ENCODE measurements around the gene NPIPB6.

NPIPB6 gene

DNA sequence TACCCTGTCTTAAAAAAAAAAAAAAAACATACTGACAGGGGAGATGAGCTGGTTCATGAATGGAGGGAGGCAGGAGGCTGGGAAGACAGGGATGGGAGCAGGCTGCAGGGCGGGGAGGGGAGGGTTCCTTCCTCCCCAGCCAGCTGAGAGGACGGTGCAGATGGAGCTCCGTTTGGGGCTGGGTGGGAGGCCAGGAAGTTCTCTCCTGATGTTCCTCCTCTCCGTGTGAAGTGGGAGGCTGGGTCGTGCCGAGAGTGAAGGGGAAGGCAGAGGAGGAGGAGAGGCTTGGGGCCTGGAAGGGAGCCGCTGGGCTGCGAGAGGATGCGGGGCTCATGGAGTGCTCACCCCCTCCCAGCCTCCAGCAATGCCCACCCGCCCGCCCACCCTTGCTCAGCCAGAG, 49.7 kb downstream of the NPIPB6 start:
- ChIA-PET POLR2A (no interaction called here), CTCF (interaction anchor here (1.8 to 3.0 kb wide), 4 partner anchors 8 to 36 kb away, joined by 5 to 17 read pairs (median 11); no protein-coding TSS in a partner anchor)
- TF ChIP-seq, protein P1, sequence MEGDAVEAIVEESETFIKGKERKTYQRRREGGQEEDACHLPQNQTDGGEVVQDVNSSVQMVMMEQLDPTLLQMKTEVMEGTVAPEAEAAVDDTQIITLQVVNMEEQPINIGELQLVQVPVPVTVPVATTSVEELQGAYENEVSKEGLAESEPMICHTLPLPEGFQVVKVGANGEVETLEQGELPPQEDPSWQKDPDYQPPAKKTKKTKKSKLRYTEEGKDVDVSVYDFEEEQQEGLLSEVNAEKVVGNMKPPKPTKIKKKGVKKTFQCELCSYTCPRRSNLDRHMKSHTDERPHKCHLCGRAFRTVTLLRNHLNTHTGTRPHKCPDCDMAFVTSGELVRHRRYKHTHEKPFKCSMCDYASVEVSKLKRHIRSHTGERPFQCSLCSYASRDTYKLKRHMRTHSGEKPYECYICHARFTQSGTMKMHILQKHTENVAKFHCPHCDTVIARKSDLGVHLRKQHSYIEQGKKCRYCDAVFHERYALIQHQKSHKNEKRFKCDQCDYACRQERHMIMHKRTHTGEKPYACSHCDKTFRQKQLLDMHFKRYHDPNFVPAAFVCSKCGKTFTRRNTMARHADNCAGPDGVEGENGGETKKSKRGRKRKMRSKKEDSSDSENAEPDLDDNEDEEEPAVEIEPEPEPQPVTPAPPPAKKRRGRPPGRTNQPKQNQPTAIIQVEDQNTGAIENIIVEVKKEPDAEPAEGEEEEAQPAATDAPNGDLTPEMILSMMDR (IDR thresholded peaks at IDR 0.05; ENCODE audit: insufficient read depth, low read length, missing control alignments): no peak
- H3K4me3 ChIP-seq (ENCODE audit: low read depth, low read length): no peak overlapping the region
- no peak for DNase-seq (ENCODE audit: low read depth, low spot score)

DNA sequence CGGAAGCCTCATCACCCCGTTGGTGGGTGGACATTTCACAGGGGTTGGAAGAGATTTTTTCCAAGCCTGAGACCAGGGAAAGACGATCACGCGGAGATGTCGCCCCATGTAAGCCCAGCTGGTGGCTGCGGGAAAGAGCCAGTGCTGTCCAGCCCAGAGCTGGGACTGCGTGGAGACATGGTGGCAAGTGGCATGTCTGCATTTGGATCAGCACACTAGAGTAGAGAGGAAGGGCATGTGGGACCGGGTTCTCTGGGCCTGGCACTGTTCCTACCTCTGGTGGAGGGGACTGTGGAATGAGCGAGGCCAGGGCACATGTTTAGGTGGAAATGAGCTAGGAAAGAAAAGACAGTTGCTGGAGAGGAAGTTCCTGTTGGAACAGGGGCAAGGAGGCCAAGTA, 51.0 kb downstream of the NPIPB6 start:
- no peak for DNase-seq (ENCODE audit: low read depth, low spot score)
- TF ChIP-seq, protein P1 (IDR thresholded peaks at IDR 0.05; ENCODE audit: insufficient read depth, low read length, missing control alignments): no peak
- CTCF ChIA-PET: interaction anchor here (1.3 to 3.0 kb wide), 4 partner anchors 9 to 35 kb away, joined by 3 to 17 read pairs (median 11); no protein-coding TSS in a partner anchor
- POLR2A ChIA-PET: no interaction called here
- H3K4me3 ChIP-seq (ENCODE audit: low read depth, low read length): no peak overlapping the region

DNA sequence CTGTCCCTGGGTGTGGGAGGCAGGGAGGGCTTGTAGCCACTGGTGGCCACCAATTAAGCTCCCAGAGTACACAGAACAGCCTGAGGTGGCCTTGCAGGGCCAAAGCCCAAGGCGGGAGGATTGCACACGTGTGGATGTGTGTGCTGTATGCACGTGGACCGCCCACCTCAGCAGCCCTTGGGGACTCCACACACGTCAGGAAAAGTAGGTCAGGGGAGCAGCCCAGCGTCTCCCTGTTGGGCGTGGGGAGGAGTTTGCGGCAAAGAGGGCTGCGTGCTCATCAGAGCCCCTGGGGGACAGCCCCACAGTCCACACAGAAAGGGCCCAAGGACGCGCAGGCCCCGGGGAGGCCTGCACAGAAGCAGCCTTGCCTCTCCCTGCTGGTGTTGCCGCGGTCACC, 51.4 kb downstream of the NPIPB6 start:
- POLR2A ChIA-PET: no interaction called here
- DNase-seq (ENCODE audit: low read depth, low spot score): no peak
- H3K4me3 ChIP-seq (ENCODE audit: low read depth, low read length): no peak overlapping the region
- TF ChIP-seq, protein P1 (IDR thresholded peaks at IDR 0.05; ENCODE audit: insufficient read depth, low read length, missing control alignments): no peak
- CTCF ChIA-PET: interaction anchor here (1.3 to 3.0 kb wide), 4 partner anchors 10 to 34 kb away, joined by 3 to 17 read pairs (median 11); no protein-coding TSS in a partner anchor

DNA sequence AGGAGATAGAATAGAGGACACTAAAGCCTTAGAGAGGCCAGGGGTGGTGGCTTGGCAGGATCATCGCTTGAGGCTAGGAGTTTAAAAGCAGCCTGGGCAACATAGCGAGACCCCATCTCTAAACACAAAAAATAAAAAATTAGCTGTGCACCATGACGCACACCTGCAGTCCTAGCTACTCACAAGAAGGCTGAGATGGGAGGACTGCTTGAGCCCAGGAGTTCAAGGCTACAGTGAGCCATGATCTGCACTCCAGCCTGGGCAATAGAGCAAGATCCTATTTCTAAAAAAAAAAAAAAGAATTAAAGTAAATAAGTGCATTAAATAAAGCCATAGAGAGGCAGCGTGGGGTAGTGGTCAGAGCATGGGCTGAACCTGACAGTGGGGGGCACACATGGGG, 51.9 kb downstream of the NPIPB6 start:
- ChIA-PET CTCF (no interaction called here), POLR2A (no interaction called here)
- H3K4me3 ChIP-seq (ENCODE audit: low read depth, low read length): no peak overlapping the region
- no peak for DNase-seq (ENCODE audit: low read depth, low spot score)
- TF ChIP-seq, protein P1 (IDR thresholded peaks at IDR 0.05; ENCODE audit: insufficient read depth, low read length, missing control alignments): no peak

DNA sequence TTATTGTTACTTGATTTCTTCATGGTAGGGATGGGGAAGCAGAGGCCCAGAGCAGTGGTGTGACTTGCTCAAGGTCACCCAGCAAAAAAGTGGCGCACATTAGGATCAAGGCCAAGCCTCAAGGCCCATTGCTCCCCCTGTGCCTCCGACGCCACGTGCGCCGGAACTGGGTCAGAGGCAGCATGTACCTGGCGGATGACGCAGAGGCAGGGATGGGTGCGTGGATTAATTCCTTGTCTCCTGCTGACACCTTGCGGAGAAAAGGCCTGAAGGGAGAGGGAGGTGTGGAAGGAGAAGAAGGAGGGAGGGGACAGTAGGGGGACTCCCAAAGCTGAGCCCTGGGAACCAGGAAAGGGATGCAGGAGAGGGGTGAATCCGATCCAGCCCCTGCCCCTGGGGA, 52.5 kb downstream of the NPIPB6 start:
- DNase-seq (ENCODE audit: low read depth, low spot score): no peak
- ChIA-PET CTCF (no interaction called here), POLR2A (no interaction called here)
- H3K4me3 ChIP-seq (ENCODE audit: low read depth, low read length): no peak overlapping the region
- TF ChIP-seq, protein P1 (IDR thresholded peaks at IDR 0.05; ENCODE audit: insufficient read depth, low read length, missing control alignments): no peak

DNA sequence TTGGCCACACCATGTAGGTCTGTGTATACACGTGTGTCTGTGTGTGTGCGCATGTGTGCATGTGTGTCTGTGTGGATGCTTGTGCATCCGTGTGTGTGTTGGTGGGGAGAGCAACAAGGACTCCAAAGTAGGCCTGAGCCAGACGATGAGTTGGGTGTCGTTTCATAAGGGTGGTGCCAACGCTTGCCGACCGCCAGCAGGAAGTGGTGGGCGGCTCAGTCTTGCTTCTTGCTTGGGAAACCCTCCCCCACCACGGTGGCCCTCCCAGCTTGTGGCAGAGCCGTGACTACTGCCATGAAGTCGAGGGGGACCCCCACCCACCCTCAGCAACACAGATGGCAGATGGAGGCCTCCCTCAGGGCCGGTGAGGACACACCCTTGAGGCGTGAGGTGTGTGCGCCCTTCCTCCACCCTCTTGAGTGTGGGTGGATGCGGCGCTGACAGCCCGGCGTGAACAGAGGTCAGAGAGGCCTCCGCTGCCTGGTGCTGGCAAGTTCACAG, 53.4 kb downstream of the NPIPB6 start:
- POLR2A ChIA-PET: no interaction called here
- H3K4me3 ChIP-seq (ENCODE audit: low read depth, low read length): no peak overlapping the region
- CTCF ChIA-PET: interaction anchor here (0.6 kb wide), 1 partner anchor 8 kb away, joined by 4 read pairs; no protein-coding TSS in a partner anchor
- DNase-seq (ENCODE audit: low read depth, low spot score): no peak
- TF ChIP-seq, protein P1 (IDR thresholded peaks at IDR 0.05; ENCODE audit: insufficient read depth, low read length, missing control alignments): no peak

Data from AG04449 (cell line).